ENCODE measurements around the gene FMR1.

- TF ChIP-seq POLR2A (IDR thresholded peaks at IDR 0.05) (no peak), CTCF (IDR thresholded peaks at IDR 0.05) (no peak)
Observed at GRCh38 chrX:147877726-147878125, 34.0 kb upstream of the FMR1 start.

Data from tibial nerve (tissue), 3 donors.